Activated CD4-positive, alpha-beta T cell treated with anti-CD3 and anti-CD28 coated beads, Interleukin-2, amount 10 ng/mL, durations not matched to agents 24 days and 14 days (primary cell): ENCODE results near the gene TSPAN18. TPM values are rescaled to one million over a fixed set of nuclear protein-coding genes. Genes with fewer than 3 reads are reported as not detected.

Experiments used
- DNase-seq: peaks from one replicate; pipeline ENCODE4 v3.0.0; 2022
- H3K27ac Mint-ChIP-seq: one replicate; pipeline ENCODE4 v1.8.0; 2022; ENCODE audit warnings: mild to moderate bottlenecking, mixed read lengths
- H3K27me3 Mint-ChIP-seq: one replicate; pipeline ENCODE4 v1.8.0; 2022; ENCODE audit warnings: mixed read lengths
- H3K36me3 Mint-ChIP-seq: one replicate; pipeline ENCODE4 v1.8.0; 2022; ENCODE audit warnings: low read depth, mild to moderate bottlenecking, mixed read lengths
- H3K4me1 Mint-ChIP-seq: one replicate; pipeline ENCODE4 v1.8.0; 2021; ENCODE audit warnings: mixed read lengths
- H3K4me3 Mint-ChIP-seq: one replicate; pipeline ENCODE4 v1.8.0; 2022; ENCODE audit warnings: mild to moderate bottlenecking, moderate library complexity, mixed read lengths
- H3K9me3 Mint-ChIP-seq: one replicate; pipeline ENCODE4 v1.8.0; 2021; ENCODE audit warnings: mixed read lengths
- intact Hi-C: fragments of 100-400 bp; cut with micrococcal nuclease; formaldehyde crosslinking; loops from one replicate; pipeline ENCODE4 v1.15.1; 2023
- total RNA-seq: library from RNA; stranded (reverse); gene quantifications from 2 replicates; pipeline ENCODE4 v1.2.3, GENCODE V29; 2022

TSPAN18 gene
- total RNA-seq, 1 donor from 2014 or later = 1.4 TPM

DNA sequence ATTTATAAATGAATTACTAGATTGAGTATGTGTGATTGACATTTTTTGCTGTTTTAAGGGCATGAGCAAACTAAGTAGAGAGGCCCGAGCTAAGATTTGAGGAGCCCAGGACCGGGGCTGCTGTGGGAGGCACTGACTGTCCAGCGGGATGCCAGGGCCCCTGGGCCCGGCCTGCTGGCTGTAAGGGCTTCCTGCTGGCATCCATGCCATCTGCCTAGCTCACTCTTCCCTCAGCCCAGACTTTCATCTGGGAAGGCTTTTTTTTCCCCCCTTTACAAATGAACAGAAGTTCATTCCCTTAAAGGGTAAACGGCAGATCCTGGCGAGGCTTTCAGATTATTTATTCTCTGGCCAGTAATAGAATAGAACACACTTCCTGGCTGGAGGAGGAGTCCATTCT lies 239.9 kb downstream of the TSPAN18 start:
- no peaks in the 10 kb centered on the region for H3K4me1 Mint-ChIP-seq
- no peaks in the 10 kb centered on the region for H3K9me3 Mint-ChIP-seq
- no peak overlapping the region for H3K27ac Mint-ChIP-seq
- no peak overlapping the region for H3K4me3 Mint-ChIP-seq
- H3K27me3 Mint-ChIP-seq = no peaks in the 10 kb centered on the region
- no peak for DNase-seq
- H3K36me3 Mint-ChIP-seq = no peaks in the 10 kb centered on the region
- intact Hi-C loops = no loop called here

DNA sequence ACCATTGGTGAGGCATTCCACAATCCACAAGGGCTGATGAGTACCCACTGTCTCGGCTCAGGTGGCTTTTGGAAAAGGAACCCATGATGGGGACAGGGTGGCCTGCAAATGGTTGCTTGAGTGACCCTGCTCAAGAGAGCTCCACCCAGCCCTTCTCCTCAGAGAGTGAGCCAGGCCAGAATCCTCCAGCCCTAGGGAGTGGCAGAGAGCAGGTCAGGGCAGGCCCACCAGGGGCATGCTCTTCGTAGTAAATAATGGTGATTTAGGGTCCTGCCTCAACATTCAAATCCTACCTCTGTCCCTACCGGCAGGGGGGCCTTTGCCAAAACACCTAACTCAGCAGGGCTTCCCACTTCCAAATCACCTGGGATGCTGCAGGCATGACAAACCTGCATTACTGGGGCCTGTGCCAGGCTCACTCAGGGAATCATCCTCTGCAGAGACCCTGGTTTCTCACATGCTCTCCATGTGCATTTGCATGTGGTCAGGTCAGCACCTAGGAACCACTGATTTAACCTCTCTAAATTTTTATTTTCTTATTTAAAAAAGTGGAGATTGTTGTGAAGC lies 241.3 kb downstream of the TSPAN18 start:
- no peak overlapping the region for H3K27ac Mint-ChIP-seq
- no peak for DNase-seq
- no peaks in the 10 kb centered on the region for H3K36me3 Mint-ChIP-seq
- intact Hi-C loops = no loop called here
- no peak overlapping the region for H3K4me3 Mint-ChIP-seq
- H3K27me3 Mint-ChIP-seq = no peaks in the 10 kb centered on the region
- no peaks in the 10 kb centered on the region for H3K9me3 Mint-ChIP-seq
- H3K4me1 Mint-ChIP-seq = no peaks in the 10 kb centered on the region

GRCh38 chr11:44968510-44968909 lies 241.7 kb downstream of the TSPAN18 start:
- no peaks in the 10 kb centered on the region for H3K9me3 Mint-ChIP-seq
- no peaks in the 10 kb centered on the region for H3K27me3 Mint-ChIP-seq
- intact Hi-C loops = no loop called here
- DNase-seq = no peak
- H3K36me3 Mint-ChIP-seq = no peaks in the 10 kb centered on the region
- no peaks in the 10 kb centered on the region for H3K4me1 Mint-ChIP-seq
- no peak overlapping the region for H3K27ac Mint-ChIP-seq
- no peak overlapping the region for H3K4me3 Mint-ChIP-seq

DNA sequence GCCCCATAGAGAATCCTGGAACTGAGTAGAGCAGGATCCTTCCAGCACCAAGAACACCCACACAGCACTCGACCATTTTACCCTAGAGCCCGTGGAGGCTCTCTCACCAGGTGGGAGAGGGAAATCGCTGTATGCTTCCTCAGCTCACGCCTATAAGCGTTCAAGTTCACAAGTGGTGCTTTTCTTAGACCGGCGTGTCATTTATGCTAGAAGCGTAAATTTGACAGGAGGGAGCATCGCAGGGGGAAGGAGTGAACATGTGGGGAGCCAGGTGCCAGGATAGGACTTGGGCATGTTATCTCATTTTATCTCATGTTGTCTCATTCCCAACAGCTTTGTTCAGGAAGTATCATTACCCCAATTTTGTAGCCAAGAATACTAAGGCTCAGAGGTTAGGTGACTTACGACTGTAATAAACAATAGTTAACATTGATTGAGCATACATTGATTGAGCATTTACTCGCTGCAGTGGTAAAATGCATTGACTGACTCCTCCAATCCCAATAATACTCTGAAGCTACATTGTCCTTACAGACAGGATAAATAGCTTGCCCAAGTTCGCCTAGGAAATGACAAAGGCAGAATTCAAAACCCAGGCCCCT lies 243.0 kb downstream of the TSPAN18 start:
- Mint-ChIP-seq H3K36me3 (no peaks in the 10 kb centered on the region), H3K9me3 (no peaks in the 10 kb centered on the region), H3K4me1 (no peaks in the 10 kb centered on the region), H3K27me3 (no peaks in the 10 kb centered on the region), H3K4me3 (no peak overlapping the region), H3K27ac (no peak overlapping the region)
- intact Hi-C loops = no loop called here
- no peak for DNase-seq

DNA sequence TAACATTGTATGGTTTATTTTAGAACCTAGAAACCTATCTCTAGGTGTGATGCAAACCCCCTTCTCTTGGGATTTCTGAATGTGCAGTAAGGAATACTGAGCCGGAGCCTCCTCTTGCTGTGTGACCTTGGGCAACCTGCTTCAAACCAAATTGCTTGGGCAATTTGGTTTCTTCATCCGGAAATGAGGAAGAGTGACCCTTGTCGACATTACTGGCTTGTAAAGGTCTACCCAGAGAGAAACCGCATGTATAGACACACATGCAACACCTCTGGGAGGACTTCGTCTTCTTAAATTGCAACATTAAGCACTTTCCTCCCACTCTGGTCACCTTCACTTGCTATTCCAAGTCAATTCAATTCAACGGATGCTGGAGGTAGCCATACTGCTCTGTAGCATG lies 243.5 kb downstream of the TSPAN18 start:
- intact Hi-C loops = no loop called here
- H3K27ac Mint-ChIP-seq = no peak overlapping the region
- no peaks in the 10 kb centered on the region for H3K36me3 Mint-ChIP-seq
- no peaks in the 10 kb centered on the region for H3K4me1 Mint-ChIP-seq
- DNase-seq = no peak
- H3K27me3 Mint-ChIP-seq = no peaks in the 10 kb centered on the region
- no peaks in the 10 kb centered on the region for H3K9me3 Mint-ChIP-seq
- H3K4me3 Mint-ChIP-seq = no peak overlapping the region

- Mint-ChIP-seq H3K4me3 (no peak overlapping the region), H3K27me3 (no peaks in the 10 kb centered on the region), H3K27ac (no peak overlapping the region), H3K9me3 (no peaks in the 10 kb centered on the region), H3K4me1 (no peaks in the 10 kb centered on the region), H3K36me3 (no peaks in the 10 kb centered on the region)
- no peak for DNase-seq
- intact Hi-C loops = no loop called here
Observed at GRCh38 chr11:44971185-44971584, 244.4 kb downstream of the TSPAN18 start.

DNA sequence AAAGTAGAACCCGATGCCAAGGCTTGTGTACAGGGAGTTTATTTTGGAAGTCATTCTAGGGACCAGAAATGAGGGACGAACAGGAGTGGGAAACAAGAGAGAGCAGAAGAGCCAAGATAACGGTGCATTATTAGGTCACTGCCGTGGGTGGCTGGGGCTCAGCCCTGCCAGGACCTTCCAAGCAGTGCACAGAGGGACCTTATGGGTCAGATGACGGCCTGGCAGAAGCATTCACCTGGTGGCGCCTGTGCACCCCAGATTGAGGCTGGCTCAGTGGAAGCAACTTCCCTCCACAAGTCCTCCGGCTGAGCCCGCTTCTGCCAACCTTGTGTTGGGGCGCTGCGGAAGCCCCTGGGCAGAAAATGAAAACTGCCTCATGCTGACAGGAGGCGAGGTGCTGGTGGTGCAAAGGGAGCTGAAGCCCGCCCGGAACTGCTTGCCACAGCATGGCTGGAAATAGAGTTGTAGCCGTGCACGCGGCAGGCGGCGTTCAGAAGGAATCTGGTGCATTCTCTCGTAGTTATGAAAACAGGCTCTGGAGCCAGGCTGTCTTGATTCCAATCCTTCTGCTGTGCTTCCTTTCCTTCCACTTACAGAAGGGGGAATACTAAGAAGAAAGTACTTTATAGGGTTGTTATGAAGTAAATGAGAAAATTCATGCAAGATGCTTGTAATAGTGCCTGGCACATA lies 246.1 kb downstream of the TSPAN18 start:
- Mint-ChIP-seq H3K9me3 (no peaks in the 10 kb centered on the region), H3K36me3 (no peaks in the 10 kb centered on the region), H3K4me3 (no peak overlapping the region), H3K27ac (no peak overlapping the region), H3K4me1 (peaks cover 3% of the 10 kb centered on the region), H3K27me3 (no peaks in the 10 kb centered on the region)
- intact Hi-C loops = no loop called here
- no peak for DNase-seq

DNA sequence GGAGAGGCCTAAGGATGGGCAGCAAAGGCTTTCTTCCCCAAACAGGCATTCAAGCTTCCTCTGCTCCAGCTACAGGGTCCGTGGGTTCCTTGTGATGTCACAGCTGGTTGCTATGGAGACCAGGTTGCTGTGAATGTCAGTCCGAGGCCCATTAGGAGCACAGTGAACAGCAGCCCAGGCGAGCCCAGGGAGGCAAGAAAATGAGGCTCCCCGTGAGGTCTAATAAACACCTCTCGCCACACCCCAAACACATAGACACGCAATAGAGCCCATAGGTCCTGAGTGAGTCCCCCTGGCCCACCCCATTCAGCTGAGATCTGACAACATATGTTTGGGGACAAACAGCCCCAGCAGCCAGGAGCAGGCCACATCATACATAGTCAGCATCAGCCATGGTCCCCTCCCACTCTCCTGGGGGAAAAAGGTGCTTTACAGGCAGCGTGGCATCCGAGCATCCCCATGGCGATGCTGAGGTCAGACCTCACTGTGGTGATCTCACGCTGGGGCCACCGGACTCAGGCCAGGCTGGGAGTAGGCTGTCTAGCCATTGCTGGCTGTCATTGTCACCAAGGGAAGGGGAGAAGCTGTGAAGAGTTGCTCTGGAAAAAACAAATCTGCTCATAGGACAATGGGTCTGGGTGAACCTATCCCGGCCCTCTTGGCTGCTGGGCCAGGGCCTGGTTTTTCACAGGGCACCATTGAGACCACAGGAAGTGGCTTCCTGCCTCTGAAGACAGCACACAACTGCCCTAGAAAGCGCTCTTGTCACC lies 247.1 kb downstream of the TSPAN18 start:
- Mint-ChIP-seq H3K27ac (no peak overlapping the region), H3K36me3 (no peaks in the 10 kb centered on the region), H3K27me3 (no peaks in the 10 kb centered on the region), H3K9me3 (no peaks in the 10 kb centered on the region), H3K4me1 (peaks cover 3% of the 10 kb centered on the region), H3K4me3 (no peak overlapping the region)
- intact Hi-C loops = no loop called here
- DNase-seq = no peak

DNA sequence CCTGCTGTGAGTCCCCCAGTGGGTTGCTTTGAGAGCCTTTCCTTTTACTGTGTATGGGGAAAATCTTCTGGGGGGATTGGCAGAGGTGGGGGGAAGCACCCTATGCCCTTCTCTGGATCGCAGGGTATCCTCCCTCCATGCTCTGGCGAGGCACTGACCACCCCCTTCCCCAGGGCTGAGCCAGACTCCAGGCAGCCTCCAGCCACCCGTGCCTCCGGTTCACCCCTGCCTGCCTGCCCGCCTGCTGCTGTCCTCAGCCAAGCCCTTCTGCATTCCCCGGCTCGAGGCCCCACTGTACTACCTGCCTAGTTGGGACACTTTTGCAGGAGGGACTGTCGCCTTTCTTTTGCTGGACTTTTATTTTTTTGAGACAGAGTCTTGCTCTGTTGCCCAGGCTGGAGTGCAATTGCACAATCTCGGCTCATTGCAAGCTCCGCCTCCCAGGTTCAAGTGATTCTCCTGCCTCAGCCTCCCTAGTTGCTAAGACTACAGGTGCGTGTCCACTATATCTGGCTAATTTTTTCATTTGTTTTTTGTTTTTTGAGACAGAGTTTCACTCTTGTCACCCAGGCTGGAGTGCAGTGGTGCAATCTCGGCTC lies 247.7 kb downstream of the TSPAN18 start:
- Mint-ChIP-seq H3K9me3 (no peaks in the 10 kb centered on the region), H3K36me3 (no peaks in the 10 kb centered on the region)
- intact Hi-C loops = no loop called here

GRCh38 chr11:44976576-44976975 lies 249.8 kb downstream of the TSPAN18 start:
- no peaks in the 10 kb centered on the region for H3K36me3 Mint-ChIP-seq
- DNase-seq = no peak
- no peak overlapping the region for H3K27ac Mint-ChIP-seq
- peaks cover 3% of the 10 kb centered on the region for H3K4me1 Mint-ChIP-seq
- H3K27me3 Mint-ChIP-seq = peaks cover 2% of the 10 kb centered on the region
- intact Hi-C loops = no loop called here
- H3K9me3 Mint-ChIP-seq = no peaks in the 10 kb centered on the region
- H3K4me3 Mint-ChIP-seq = no peak overlapping the region

More for the DNA sequence above, 247.7 kb downstream of the TSPAN18 start:
- Mint-ChIP-seq H3K27me3 (no peaks in the 10 kb centered on the region), H3K27ac (no peak overlapping the region), H3K4me3 (no peak overlapping the region), H3K4me1 (peaks cover 3% of the 10 kb centered on the region)
- no peak for DNase-seq

- H3K9me3 Mint-ChIP-seq = no peaks in the 10 kb centered on the region
- peaks cover 3% of the 10 kb centered on the region for H3K4me1 Mint-ChIP-seq
- no peak for DNase-seq
- intact Hi-C loops = no loop called here
- no peaks in the 10 kb centered on the region for H3K36me3 Mint-ChIP-seq
- no peak overlapping the region for H3K27ac Mint-ChIP-seq
- no peak overlapping the region for H3K4me3 Mint-ChIP-seq
- H3K27me3 Mint-ChIP-seq = peaks cover 2% of the 10 kb centered on the region
Observed at GRCh38 chr11:44977493-44977984, 250.8 kb downstream of the TSPAN18 start.

DNA sequence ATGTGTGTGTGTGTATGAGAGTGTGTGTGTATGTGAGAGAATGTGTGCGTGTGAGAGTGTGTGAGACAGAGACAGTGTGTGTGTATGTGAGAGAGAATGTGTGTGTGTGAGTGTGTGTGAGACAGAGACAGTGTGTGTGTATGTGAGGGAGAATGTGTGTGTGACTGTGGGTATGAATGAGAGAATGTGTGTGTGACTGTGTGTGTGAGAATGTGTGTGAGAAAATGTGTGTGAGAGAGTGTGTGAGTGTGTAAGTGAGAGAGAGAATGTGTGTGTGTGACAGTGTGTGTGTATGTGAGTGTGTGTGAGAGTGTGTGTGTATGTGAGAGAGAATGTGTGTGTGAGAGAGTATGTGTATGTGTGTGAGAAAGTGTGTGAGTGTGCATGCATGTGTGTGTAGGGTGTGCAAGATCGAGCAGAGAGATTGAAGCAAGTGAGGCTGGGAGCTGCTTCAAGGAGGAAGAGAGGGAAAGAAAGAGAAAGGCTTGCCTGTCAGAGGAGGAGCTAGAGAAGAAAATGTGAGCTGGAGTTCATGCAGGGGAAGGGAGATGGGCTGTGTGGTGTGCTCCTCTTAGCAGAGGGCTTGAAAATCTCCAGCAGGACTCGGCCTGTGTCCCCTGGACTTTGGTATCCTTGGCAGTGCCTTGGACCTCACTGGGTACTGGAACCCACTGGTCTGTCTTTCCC lies 251.7 kb downstream of the TSPAN18 start:
- intact Hi-C loops = no loop called here
- Mint-ChIP-seq H3K27me3 (peaks cover 2% of the 10 kb centered on the region), H3K4me1 (peaks cover 3% of the 10 kb centered on the region), H3K9me3 (no peaks in the 10 kb centered on the region), H3K36me3 (no peaks in the 10 kb centered on the region), H3K27ac (no peak overlapping the region), H3K4me3 (no peak overlapping the region)
- DNase-seq = no peak

DNA sequence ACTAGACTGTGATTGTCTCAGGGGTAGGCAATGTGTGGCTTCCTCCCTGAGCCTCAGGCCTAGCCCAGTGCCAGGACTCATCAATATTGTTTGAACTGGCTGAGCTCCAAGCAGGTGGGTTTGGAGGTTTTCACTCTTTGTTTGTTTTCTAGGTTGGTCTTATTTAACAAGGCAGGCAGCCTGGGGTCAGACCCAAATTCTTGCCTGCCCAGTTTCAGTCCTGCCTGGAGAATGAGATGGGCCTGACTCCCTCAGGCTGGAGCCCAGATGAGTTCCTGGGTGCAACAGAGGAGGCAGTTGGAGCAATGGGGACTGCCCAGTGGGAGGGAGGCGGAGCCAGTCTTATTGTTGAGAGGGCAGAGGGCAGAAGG lies 252.2 kb downstream of the TSPAN18 start:
- peaks cover 2% of the 10 kb centered on the region for H3K27me3 Mint-ChIP-seq
- no peak for DNase-seq
- H3K4me1 Mint-ChIP-seq = peaks cover 3% of the 10 kb centered on the region
- no peak overlapping the region for H3K27ac Mint-ChIP-seq
- intact Hi-C loops = no loop called here
- H3K36me3 Mint-ChIP-seq = no peaks in the 10 kb centered on the region
- no peak overlapping the region for H3K4me3 Mint-ChIP-seq
- no peaks in the 10 kb centered on the region for H3K9me3 Mint-ChIP-seq
